ENCODE measurements around the gene PAFAH1B1. TPM values are rescaled to one million over a fixed set of nuclear protein-coding genes. Genes with fewer than 3 reads are reported as not detected.
"Not testable (repeated sequence)": the region's sequence is repeated elsewhere in the genome, so short reads cannot be mapped to it uniquely, and the experiment has no call there.

Gene PAFAH1B1
- 10 to 100 TPM; 33.4 to 91.6 (median 78.8) TPM for total RNA-seq

DNA sequence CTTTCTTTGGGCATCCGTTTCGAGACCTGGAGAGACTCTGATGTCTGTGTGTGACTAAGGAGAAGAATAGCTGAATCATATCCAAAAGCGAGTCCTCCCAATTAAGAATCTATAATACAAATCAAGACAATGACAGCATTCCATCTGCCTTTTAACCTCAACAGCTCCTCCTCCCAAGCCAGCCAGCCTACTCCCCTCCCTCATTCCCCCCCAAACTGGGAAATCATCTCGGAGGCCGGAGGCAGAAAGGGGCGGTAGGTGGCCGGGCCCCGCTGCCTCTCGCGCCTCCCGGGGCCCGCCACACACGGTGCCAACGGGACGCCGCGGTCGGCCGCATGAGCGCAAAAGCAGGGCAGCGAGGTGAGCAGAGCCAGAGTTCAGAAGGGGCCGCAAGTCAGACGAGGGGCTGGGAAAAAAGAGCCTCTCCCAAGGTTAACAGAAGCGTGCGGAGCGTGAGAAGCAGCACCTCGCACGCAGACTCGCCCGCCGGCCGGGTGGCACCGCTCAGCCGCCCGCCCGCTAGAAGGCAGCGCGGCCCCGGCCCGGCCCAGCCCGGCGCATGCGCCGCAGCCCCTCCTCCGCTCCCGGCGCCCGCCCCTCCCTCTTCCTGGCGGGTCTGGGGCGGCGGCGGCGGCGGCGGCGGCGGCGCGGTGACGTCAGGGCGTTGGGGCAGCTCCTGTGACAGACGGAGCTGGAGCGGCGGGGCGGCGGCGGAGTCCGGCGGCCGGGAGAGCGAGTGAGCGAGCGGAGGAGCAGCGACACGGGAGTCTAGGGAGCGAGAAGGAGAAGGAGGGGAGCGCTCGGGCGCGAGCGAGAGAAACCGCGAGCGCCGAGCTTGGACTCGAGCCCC lies at the start of gene PAFAH1B1:
TSS of gene PAFAH1B1 (plus strand) at position 684 of the 850 bp plus-strand sequence. CDS start 44,635 bp downstream, outside the sequence.
- no peaks in the 10 kb centered on the region for H3K36me3 ChIP-seq
- H3K4me1 ChIP-seq: peaks cover 15 to 48% (median 32%) of the 10 kb centered on the region in 3 donors
- peak; percentile 39 for DNase-seq
- no peaks in the 10 kb centered on the region for H3K27me3 ChIP-seq
- H3K9me3 ChIP-seq: no peaks in the 10 kb centered on the region
- H3K27ac ChIP-seq: peak within 1 kb of the TSS; percentile 96 to 100 (median 98)
- H3K4me3 ChIP-seq: peak within 1 kb of the TSS; percentile 88 to 97 (median 93)
- intact Hi-C loops (cut with DNase I): no loop called here
- WGBS, 2 donors: 0% methylated on average over 5 to 26 of the region's 86 CpGs
- TF ChIP-seq, protein P1, sequence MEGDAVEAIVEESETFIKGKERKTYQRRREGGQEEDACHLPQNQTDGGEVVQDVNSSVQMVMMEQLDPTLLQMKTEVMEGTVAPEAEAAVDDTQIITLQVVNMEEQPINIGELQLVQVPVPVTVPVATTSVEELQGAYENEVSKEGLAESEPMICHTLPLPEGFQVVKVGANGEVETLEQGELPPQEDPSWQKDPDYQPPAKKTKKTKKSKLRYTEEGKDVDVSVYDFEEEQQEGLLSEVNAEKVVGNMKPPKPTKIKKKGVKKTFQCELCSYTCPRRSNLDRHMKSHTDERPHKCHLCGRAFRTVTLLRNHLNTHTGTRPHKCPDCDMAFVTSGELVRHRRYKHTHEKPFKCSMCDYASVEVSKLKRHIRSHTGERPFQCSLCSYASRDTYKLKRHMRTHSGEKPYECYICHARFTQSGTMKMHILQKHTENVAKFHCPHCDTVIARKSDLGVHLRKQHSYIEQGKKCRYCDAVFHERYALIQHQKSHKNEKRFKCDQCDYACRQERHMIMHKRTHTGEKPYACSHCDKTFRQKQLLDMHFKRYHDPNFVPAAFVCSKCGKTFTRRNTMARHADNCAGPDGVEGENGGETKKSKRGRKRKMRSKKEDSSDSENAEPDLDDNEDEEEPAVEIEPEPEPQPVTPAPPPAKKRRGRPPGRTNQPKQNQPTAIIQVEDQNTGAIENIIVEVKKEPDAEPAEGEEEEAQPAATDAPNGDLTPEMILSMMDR (IDR thresholded peaks at IDR 0.05): peak in 2 of 6 experiments; percentile 21 to 53
- peak in 3 of 4 donors; percentile 66 to 90 (median 83) for TF ChIP-seq POLR2A (IDR thresholded peaks at IDR 0.05)

DNA sequence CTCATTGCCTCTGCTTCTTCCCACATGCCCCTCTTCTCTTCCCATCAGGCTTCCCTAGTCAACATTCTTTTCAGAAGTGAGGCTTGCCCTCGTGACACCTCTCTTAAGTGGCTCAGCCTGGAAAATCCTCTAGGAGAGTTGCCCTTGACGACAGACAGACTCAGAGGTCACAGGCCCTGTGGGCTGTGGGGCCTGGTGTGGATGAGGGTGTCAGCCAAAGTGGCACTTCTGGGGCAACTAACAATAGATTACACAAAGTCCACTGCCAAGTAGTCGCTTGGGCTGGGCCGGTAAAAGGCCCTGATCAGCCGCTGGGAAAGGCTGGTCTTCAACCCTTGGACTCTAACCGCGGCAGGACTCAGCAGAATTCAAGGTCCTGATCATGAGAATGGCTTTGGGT lies 48.1 kb upstream of the PAFAH1B1 start:
- peaks cover 0 to 12% (median 3%) of the 10 kb centered on the region in 3 donors for H3K4me1 ChIP-seq
- H3K27ac ChIP-seq: no peak overlapping the region
- 79 to 96% methylated on average over 5 to 7 of the region's 7 CpGs for WGBS, 2 donors
- intact Hi-C loops (cut with DNase I): no loop called here
- no peaks in the 10 kb centered on the region for H3K9me3 ChIP-seq
- no peak for DNase-seq
- H3K36me3 ChIP-seq: no peaks in the 10 kb centered on the region
- H3K27me3 ChIP-seq: peaks cover 0 to under 1% (median 0%) of the 10 kb centered on the region in 4 donors
- TF ChIP-seq, protein P1 (IDR thresholded peaks at IDR 0.05): no peak
- no peak for TF ChIP-seq POLR2A (IDR thresholded peaks at IDR 0.05)
- no peak overlapping the region for H3K4me3 ChIP-seq

DNA sequence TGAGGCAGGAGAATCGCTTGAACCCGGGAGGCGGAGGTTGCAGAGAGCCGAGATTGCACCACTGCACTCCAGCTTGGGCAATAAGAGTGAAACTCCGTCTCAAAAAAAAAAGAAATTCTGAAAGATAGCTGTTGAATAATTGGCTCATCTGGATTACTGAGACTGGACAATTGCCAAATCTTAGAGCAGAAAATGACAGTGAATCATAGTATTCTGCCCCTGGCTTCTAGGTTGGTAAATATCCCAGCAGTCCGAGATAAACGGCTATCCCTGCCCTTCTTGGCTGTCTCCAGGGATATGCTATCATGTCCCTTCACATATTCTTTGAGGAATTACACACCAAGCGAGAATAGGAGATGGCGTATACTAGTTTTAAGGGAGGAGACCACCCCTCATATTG lies 46.3 kb upstream of the PAFAH1B1 start:
- Histone ChIP-seq H3K27ac (no peak overlapping the region), H3K4me3 (no peak overlapping the region), H3K4me1 (peaks cover 0 to 12% (median 3%) of the 10 kb centered on the region in 3 donors), H3K9me3 (no peaks in the 10 kb centered on the region), H3K27me3 (peaks cover 0 to 18% (median 0%) of the 10 kb centered on the region in 4 donors), H3K36me3 (no peaks in the 10 kb centered on the region)
- DNase-seq: no peak
- 37 to 63% methylated on average over 9 of the region's 9 CpGs for WGBS, 2 donors
- no peak for TF ChIP-seq POLR2A (IDR thresholded peaks at IDR 0.05)
- TF ChIP-seq, protein P1 (IDR thresholded peaks at IDR 0.05): no peak
- intact Hi-C loops (cut with DNase I): no loop called here

DNA sequence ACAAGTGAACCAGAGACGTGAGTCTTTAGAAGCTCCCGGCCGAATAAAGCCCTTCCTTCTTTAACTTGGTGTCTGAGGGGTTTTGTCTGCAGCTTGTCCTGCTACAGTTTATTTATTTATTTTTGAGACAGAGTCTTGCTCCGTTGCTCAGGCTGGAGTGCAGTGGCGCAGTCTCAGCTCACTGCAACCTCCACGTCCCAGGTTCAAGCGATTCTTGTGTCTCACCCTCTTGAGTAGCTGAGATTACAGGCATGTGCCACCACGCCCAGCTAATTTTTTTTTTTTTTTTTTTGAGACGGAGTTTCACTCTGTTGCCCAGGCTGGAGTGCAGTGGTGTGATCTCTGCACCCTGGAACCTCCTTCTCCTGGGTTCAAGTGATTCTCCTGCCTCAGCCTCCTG lies 45.4 kb upstream of the PAFAH1B1 start:
- WGBS, 2 donors: 36 to 45% methylated on average over 9 of the region's 9 CpGs
- Histone ChIP-seq H3K27ac (peak overlapping the region in 1 of 4 donors; percentile 20), H3K4me1 (peaks cover 0 to 12% (median 3%) of the 10 kb centered on the region in 3 donors), H3K27me3 (peaks cover 0 to 25% (median 0%) of the 10 kb centered on the region in 4 donors)
- DNase-seq; H3K4me3 ChIP-seq; H3K36me3 ChIP-seq; intact Hi-C loops (cut with DNase I); H3K9me3 ChIP-seq: not testable (repeated sequence)

DNA sequence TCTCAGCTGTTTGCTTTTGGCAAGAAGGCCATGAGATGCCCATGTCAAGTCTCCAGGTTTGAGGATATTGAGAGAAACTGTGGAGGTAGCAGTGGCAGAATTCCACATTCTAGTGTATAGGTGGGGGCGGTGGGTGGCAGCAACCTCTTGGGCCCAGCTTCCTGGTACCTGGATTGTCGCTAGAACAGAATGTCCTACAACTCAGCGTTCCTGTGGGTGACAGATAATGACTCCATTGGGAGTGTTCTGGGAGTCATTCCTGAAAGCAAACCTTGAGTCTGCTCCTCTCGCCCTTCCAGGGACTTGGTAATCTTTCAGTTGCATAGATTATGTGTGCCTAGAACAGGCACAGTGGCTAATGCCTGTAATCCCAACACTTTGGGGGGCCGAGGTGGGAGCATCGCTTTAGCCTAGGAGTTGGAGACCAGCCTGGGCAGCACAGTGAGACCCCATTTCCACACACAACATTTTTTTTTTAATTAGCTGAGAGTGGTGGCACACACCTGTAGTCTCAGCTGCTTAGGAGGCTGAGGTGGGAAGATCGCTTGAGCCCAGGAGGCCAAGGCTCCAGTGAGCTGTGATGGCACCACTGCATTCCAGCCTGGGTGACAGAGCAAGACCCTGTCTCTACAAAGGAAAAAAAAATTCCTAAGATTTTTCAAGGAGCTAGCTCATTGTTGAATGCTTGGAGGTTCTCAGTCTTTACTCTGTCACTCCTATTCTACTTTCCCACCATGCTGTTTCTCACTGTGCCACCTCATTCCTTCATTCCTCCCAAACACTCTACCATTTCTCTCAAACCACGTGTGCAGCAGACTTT lies 43.9 kb upstream of the PAFAH1B1 start:
- intact Hi-C loops (cut with DNase I): no loop called here
- no peak for TF ChIP-seq POLR2A (IDR thresholded peaks at IDR 0.05)
- TF ChIP-seq, protein P1 (IDR thresholded peaks at IDR 0.05): no peak
- no peak for DNase-seq
- Histone ChIP-seq H3K4me1 (peaks cover 0 to 12% (median 3%) of the 10 kb centered on the region in 3 donors), H3K27ac (no peak overlapping the region), H3K9me3 (no peaks in the 10 kb centered on the region), H3K4me3 (no peak overlapping the region), H3K27me3 (peaks cover 0 to 36% (median 0%) of the 10 kb centered on the region in 4 donors), H3K36me3 (no peaks in the 10 kb centered on the region)
- WGBS, 2 donors: 76 to 81% methylated on average over 5 to 8 of the region's 8 CpGs

All from esophagus squamous epithelium (tissue), 5 donors.